Measurements from ENCODE around the gene NUPR1. TPM values are rescaled to one million over a fixed set of nuclear protein-coding genes. Genes with fewer than 3 reads are reported as not detected.

NUPR1 gene, protein sequence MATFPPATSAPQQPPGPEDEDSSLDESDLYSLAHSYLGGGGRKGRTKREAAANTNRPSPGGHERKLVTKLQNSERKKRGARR
- total RNA-seq, result 10 to 100 TPM; 32.8 to 52.8 (median 41.1) TPM

DNA sequence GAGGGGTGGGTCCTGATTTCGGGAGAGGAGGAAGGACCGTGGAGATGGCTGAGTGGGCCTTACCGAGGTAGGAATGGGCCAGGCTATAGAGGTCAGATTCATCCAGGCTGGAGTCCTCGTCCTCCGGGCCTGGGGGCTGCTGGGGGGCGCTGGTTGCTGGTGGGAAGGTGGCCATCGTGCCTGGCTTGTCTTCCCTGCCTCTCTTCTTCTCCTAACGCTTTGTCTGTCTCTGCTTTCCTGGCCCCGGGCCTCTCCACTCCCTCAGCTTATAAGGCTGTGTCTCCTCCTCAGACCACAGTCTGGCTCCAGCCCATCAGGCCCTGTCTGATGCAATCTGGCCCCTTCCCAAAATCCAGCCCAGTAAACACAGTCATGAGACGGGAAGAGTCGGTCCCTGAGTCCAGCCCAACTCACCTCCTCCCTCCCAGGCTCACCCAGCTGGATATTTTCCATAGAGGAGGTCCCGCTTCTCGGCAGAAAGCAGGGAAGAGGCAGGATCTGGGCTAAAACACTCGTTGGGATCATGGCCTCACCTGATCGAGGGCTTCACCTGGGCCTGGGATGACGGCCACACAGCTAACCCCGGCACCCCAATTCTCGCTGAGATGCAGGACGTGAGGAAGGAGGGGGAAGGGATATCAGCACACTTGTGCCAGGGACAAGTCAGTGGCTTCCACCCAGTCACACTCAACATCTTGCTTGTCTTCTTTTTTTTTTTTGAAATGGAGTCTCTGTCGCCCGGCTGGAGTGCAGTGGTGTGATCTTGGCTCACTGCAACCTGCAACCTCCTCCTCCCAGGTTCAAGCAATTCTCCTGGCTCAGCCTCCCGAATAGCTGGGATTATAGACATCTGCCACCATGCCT lies at the start of gene NUPR1:
NUPR1 (minus strand) TSS at position 242 of the 864 bp plus-strand sequence; CDS start at position 175, 67 bp downstream.
- peaks cover 0 to 26% of the 10 kb centered on the region in 2 donors for H3K36me3 ChIP-seq
- no peaks in the 10 kb centered on the region for H3K9me3 ChIP-seq
- H3K4me3 ChIP-seq, result peak within 1 kb of the TSS; percentile 54 to 63
- peak within 1 kb of the TSS; percentile 86 to 98 (median 92) for H3K27ac ChIP-seq
- ATAC-seq, result peak; percentile 98
- no peaks in the 10 kb centered on the region for H3K27me3 ChIP-seq
- H3K4me1 ChIP-seq, result peaks cover 0 to 58% (median 8%) of the 10 kb centered on the region in 3 donors
- TF ChIP-seq POLR2A (IDR thresholded peaks at IDR 0.05), result peak; percentile 66 to 87
- peak; percentile 97 for TF ChIP-seq POLR2AphosphoS5 (IDR thresholded peaks at IDR 0.05)
- TF ChIP-seq CTCF (IDR thresholded peaks at IDR 0.05), result no peak
- TF ChIP-seq EP300 (IDR thresholded peaks at IDR 0.05), result no peak
- 16 to 27% methylated on average over 9 to 11 of the region's 22 CpGs for WGBS, 2 donors (ENCODE audit: low coverage in 1 of 2)

DNA sequence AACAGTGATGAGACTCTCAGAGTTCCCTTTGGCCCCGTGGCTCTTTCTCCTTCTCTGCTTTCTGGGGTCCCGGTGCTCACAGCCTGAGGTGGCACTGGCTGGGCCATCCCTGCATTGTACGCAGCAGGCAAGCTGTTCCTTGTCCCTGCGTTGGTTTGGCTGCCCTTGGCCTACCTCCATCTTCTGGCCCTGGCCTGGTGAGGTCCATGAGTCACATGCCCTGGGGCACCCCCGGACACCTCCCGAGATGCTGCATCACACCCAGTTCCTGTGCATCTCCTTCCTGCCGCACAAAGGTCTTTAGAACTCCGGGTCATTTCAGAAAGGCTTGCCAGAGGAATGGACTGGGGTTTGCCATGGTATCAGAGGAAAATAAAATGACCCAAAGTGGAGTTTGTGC lies 48.6 kb upstream of the NUPR1 start:
- Histone ChIP-seq H3K4me1 (no peaks in the 10 kb centered on the region), H3K27ac (no peak overlapping the region), H3K4me3 (no peak overlapping the region), H3K27me3 (no peaks in the 10 kb centered on the region), H3K9me3 (no peaks in the 10 kb centered on the region), H3K36me3 (peaks cover 0 to 100% of the 10 kb centered on the region in 2 donors)
- no peak for ATAC-seq
- 87% methylated on average over 3 of the region's 8 CpGs; no CpG with 5 or more reads in 1 of the 2 donors for WGBS, 2 donors (ENCODE audit: low coverage in 1 of 2)
- no peak for TF ChIP-seq POLR2AphosphoS5 (IDR thresholded peaks at IDR 0.05)
- no peak for TF ChIP-seq EP300 (IDR thresholded peaks at IDR 0.05)
- no peak for TF ChIP-seq POLR2A (IDR thresholded peaks at IDR 0.05)
- no peak for TF ChIP-seq CTCF (IDR thresholded peaks at IDR 0.05)

GRCh38 chr16:28586466-28586865 lies 47.7 kb upstream of the NUPR1 start:
- TF ChIP-seq EP300 (IDR thresholded peaks at IDR 0.05) (no peak), POLR2AphosphoS5 (IDR thresholded peaks at IDR 0.05) (no peak), CTCF (IDR thresholded peaks at IDR 0.05) (no peak), POLR2A (IDR thresholded peaks at IDR 0.05) (no peak)
- Histone ChIP-seq H3K27me3 (no peaks in the 10 kb centered on the region), H3K27ac (no peak overlapping the region), H3K4me1 (no peaks in the 10 kb centered on the region), H3K4me3 (no peak overlapping the region), H3K9me3 (no peaks in the 10 kb centered on the region), H3K36me3 (peaks cover 0 to 100% of the 10 kb centered on the region in 2 donors)
- no peak for ATAC-seq
- WGBS, 2 donors (ENCODE audit: low coverage in 1 of 2), result 78 to 94% methylated on average over 2 to 3 of the region's 3 CpGs

DNA sequence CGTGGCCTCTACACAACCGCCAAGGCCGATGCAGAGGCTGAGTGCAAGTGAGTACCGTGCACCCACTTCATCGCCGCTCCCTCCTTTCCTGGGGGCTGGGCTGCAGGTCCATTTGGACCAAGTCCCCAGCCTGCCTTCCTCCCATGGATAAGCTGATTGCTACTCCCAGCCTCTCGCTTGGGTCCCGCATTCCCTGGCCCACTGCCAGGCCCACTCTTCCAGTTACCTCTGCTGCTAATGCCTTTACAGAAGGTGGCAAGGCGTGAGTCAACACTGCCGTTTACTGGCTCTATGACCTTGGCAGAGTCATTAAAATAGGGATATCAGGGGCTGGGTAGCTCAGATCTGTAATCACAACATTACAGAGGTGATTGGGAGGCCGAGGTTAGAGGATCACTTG lies 46.9 kb upstream of the NUPR1 start:
- Histone ChIP-seq H3K9me3 (no peaks in the 10 kb centered on the region), H3K36me3 (peaks cover 0 to 100% of the 10 kb centered on the region in 2 donors), H3K4me1 (no peaks in the 10 kb centered on the region), H3K27ac (no peak overlapping the region), H3K4me3 (no peak overlapping the region), H3K27me3 (no peaks in the 10 kb centered on the region)
- TF ChIP-seq POLR2A (IDR thresholded peaks at IDR 0.05) (no peak), EP300 (IDR thresholded peaks at IDR 0.05) (no peak), POLR2AphosphoS5 (IDR thresholded peaks at IDR 0.05) (no peak), CTCF (IDR thresholded peaks at IDR 0.05) (no peak)
- ATAC-seq, result no peak
- WGBS, 2 donors (ENCODE audit: low coverage in 1 of 2), result 87 to 94% methylated on average over 5 to 7 of the region's 11 CpGs

All from gastroesophageal sphincter (tissue), 4 donors.